Gastroesophageal sphincter (tissue), 3 donors: ENCODE data around the gene CD7.

Source experiments
- CTCF ChIP-seq, 4 experiments: fragments of 200-600 bp in 2 of 4; fragments of 450-650 bp in 2 of 4; sonication (generic) in 1 of 4; IDR thresholded peaks; one replicate each; pipeline ENCODE4 v1.5.1; 2017 to 2019; ENCODE audit warnings: antibody characterized with exemption in 4 of 4, mild to moderate bottlenecking in 2 of 4, moderate library complexity in 2 of 4
- EP300 ChIP-seq: sonication (generic); formaldehyde crosslinking; IDR thresholded peaks from one replicate; pipeline ENCODE4 v1.6.1; 2017; ENCODE audit warnings: antibody characterized with exemption, mild to moderate bottlenecking
- POLR2A ChIP-seq, 2 donors: fragments of 450-650 bp; IDR thresholded peaks; one replicate each; pipeline ENCODE4 v1.6.1; 2017; ENCODE audit warnings: antibody characterized with exemption in 2 of 2, mild to moderate bottlenecking in 2 of 2, moderate library complexity in 1 of 2
- POLR2AphosphoS5 ChIP-seq: sonication (generic); formaldehyde crosslinking; IDR thresholded peaks from one replicate; pipeline ENCODE4 v1.6.1; 2017; ENCODE audit warnings: antibody characterized with exemption

- no peak for TF ChIP-seq EP300
- TF ChIP-seq CTCF (IDR thresholded peaks at IDR 0.05), result no peak
- TF ChIP-seq POLR2A (IDR thresholded peaks at IDR 0.05), result no peak
- TF ChIP-seq POLR2AphosphoS5, result no peak
These were observed 32.3 kb downstream of the CD7 start for GRCh38 chr17:82285141-82285540.
